IPS DF 19.7 (cell line): ENCODE measurements around the gene SAMD8.

Experiments
- DNase-seq: peaks from one replicate; pipeline ENCODE4 v3.0.0-alpha.2; 2013; ENCODE audit warnings: low read depth, low spot score

Gene SAMD8

DNA sequence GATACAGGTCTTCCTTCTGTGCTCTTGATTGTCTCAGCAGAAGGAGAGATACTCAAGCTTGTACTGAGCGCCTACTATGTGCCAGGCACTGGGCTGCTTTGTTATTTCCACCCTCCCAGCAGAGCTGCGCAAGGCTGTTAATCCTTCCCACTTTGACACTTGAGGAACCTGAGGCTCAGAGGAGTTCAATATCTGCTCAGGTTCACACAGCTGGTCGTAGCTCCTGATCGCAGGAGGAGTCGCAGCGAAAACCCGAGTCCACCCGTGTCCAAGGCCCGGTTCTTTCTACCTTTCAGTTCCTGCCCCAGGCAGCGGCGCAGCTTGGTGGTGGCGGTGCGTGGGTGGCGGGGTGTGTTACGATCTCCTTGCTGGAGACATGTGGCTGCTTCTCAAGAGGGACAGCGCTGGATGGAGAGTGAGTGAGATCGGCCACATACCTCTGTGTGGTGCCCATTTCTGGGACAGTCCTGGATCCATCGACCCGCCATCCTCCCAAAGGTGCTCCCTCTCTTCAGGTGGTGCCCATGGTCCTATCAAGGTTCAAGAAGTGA is 26.5 kb upstream of the SAMD8 start:
- DNase-seq: no peak

DNA sequence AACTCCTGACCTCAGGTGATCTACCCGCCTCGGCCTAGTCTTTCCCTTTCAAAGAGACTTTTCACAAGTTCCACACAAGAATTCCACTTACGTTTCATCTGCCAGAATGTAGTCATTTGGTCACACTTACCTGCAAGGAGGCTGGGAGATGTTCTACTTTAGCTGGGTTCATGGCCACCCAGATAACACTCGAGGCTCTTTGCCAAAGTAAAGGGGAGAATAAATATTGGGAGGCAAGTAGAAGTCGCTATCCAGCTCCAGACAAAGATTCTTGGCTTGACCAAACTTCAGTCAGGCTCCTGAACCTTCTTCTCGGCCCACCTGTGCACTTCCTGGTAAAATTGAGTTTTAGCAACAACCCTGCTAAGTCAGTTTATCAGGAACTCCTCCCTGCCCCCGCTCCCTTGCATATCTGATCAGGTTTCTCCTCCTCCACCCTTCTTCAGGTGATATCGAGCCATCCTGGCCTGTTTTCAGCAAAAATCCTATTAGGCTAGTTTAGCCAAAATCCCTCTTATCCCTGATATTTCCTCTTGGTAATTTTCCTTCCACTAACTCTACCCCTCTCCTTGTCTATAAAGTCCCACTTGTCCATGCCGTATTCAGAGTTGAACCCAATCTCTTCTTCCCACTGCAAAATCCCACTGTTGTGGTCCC is 25.1 kb upstream of the SAMD8 start:
- no peak for DNase-seq

- DNase-seq: no peak
Observed at GRCh38 chr10:75088640-75089039, 22.8 kb upstream of the SAMD8 start.

- no peak for DNase-seq
Observed at GRCh38 chr10:75089634-75090033, 21.8 kb upstream of the SAMD8 start.

GRCh38 chr10:75091146-75091545 is 20.3 kb upstream of the SAMD8 start:
- no peak for DNase-seq

DNA sequence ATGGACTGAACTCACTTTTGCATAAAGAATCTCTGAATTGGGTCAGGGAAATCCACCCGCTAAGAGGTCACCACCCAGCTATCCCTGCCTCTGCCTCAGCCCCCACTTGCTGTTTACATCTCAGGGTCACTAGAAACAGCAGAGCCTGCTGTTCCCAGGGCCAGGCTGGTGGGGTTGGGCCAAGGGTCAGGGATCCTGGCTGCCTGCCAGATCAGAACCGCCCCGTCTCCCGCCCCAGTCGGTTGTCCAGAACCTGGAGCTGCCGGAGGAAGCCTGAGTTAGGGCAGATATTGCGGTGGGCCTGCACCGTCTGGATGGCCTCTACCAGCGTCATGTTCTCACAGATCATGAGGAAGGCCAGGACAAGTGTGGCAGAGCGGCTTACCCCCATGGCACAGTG is 17.0 kb upstream of the SAMD8 start:
- no peak for DNase-seq

DNA sequence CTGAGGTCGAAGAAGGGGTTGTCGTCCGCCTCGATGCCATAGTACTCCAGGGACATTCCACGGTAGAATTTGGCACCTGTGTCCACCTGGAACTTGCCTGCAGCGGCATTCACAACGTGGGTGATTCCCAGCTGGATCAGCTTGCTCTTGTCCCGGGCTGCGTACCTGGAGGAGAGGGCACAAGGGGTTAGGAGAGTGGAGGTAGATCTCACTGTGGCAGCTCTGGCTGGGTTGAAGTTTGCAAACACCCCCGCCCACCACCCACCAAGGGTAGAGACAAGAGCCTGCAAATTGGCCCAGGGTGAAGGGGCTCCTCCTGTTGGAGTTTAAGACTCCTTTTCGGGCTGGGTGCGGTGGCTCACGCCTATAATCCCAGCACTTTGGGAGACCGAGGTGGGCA is 15.8 kb upstream of the SAMD8 start:
- no peak for DNase-seq

- no peak for DNase-seq
Observed at GRCh38 chr10:75096749-75097148, 14.7 kb upstream of the SAMD8 start.

DNA sequence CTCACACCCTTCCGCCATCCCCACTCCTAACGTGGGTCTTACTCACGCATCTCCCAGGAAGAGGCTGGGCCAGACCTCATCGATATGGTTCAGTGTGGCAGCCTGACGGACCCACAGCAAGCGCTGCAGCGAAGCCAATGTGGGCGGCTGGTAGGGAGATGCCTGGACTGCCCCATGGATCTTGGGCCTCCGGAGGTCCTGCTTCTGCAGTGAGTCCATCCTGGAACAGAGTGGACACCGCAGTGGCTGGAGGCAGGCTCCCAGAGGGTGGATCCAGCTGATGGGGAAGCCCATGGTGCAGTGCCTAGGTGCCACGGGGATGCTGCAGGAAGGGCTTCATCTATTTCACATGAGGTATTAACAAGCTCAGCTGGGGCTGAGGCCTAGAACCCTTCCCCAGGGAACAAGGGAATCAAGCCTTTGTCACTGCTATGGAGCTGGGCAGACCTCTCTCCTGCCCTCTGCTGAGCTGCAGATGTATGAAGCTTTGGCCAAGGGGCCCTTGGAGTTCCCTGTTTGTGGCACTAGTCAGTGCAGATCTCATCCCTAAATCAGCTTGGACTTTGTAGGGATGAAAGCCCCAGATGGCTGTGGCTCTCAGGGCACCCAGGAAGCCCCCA is 13.7 kb upstream of the SAMD8 start:
- DNase-seq: no peak

DNA sequence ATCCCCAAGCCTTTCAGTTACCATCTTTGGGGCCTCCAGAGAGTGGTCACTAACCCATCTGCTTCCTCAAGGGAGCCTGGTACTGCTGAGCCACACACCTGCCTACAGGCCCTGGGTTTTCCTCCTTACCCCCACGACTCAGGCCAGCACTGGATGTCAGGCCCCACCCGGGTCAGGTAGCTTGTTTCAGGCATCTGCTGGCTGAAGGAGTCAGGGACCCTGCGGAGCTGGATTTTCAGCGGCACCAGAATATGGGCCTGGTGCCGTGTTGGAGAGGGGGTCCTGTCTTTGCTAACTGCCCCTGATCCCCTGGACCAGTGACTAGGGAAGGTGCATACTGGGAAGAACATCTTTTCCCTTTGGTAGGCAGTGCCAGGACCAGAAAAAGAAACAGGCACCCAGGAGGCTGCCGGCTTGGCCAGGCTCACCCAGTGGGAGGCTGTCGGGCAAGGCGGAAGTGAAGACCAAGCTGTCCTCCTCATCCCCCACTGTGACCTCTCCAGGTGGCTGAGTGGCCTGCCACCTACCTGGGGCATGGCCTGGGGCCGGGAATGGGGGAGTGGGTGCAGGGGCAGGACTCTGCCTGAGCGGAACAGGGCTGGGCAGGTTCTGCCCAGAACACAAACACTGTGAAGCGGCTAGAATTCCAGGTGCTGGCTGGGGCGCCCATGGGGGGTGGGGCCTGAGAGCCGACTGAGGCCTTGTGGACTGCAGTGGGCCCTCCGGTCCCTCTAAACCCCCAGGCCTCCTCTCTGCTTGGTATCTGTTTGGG is 12.4 kb upstream of the SAMD8 start:
- no peak for DNase-seq

DNA sequence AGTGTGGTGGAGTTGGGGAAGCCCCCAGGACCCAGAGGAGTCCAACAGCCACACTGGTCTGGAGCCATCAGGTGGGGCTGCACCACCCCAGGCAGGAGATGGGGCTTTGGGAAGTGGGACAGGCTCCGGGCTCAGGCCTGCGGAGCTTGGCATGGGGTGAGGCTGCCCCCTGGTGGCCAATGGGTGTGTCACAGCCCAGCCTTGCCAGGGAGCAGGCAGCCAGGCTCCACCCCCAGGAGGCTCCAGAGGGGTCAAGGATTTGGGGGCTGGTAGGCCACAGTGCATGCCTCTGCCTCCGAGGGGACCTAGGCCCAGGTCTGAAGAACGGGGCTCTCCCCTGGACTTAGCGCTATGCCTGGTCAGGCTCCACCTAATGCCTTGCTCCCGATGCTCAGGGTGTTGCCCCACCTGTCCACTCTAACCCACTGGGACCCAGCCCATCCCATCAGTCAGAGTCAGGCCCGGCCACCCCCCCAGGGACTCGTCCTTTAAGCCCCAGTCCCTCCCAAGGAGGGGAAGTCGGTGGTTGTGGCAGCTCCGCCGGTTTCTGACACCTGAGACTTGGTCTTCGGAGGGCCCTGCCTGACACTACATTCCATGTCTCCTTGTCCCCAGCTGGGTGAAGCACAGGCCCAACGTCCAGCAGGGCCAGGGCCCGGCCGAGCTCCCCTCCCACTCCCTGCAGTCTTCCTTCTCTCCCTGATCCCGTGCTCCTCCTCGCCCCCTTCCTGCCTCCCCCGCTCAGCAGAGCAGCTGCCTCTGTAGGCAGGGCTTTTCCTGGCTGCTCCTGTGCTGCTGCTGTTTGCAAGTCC is 11.3 kb upstream of the SAMD8 start:
- no peak for DNase-seq

DNA sequence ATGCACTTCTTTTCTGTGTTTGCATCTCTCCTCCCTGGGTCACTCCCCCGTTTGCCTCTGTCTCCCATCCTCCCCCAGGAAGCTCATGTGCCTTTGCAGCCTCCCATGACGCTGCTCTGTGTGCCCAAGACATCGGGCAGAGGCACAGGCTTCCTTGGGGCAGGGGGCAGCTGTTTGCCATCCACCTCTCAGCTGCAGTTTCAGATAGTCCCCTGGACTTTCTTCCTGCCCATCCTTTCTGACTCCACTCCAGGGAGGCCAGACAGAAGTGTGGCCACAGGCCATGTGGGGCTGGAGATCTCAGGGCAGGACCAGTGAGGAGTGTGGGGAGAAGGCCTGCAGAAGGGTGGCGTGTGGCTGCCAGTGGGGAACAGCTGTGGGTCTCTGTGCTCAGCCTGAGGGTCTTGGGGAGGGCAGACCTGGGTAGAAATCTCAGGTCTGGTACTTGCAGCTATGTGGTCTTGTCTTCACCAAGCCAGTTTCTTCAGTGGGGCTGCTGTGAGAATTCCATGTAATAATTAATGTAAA is 10.6 kb upstream of the SAMD8 start:
- no peak for DNase-seq

- no peak for DNase-seq
Observed at GRCh38 chr10:75101416-75102251, 9.8 kb upstream of the SAMD8 start.

GRCh38 chr10:75102830-75103673 is 8.4 kb upstream of the SAMD8 start:
- no peak for DNase-seq

- DNase-seq: no peak
Observed at GRCh38 chr10:75103881-75104686, 7.4 kb upstream of the SAMD8 start.

GRCh38 chr10:75104842-75105241 is 6.6 kb upstream of the SAMD8 start:
- DNase-seq: no peak

GRCh38 chr10:75105576-75106197 is 5.8 kb upstream of the SAMD8 start:
- DNase-seq: no peak

DNA sequence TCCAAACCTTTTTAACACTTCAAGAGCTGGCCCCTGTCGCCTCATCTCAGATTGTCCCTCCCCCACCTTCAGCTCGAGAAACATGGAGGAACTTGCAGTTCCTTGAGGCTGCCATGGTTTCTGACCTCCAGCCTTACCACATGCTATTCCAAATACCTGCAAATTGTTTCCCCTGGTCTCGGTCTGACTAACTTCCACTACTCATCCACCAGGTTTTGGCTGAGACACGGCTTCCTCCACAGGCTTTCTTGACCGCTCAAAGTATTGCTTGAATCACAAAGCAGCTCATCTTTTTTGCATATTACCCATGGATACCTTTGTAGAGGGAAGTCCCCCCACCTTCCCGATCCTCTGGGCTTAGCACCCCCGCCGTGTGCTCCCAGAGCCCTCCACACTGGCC is 5.2 kb upstream of the SAMD8 start:
- no peak for DNase-seq
